IMR-90 (cell line): ENCODE results near the gene MKX. TPM values are rescaled to one million over a fixed set of nuclear protein-coding genes. Genes with fewer than 3 reads are reported as not detected.

Source experiments
- ATAC-seq: fragments of 200-7000 bp; cut with Tn5 transposase; 2 replicates; pipeline ENCODE4 v1.9.1; 2020; ENCODE audit warnings: low read depth, mild to moderate bottlenecking, moderate library complexity
- BruUV-seq: library from RNA; stranded (reverse); fragments of 400-500 nt; replicated peaks from 2 replicates; lab custom pipeline; 2021; lab: Mats Ljungman, UMichigan
- CTCF ChIA-PET: fragments of 300-600 bp; formaldehyde crosslinking; extraction: SDS; loops from one replicate; lab custom pipeline; 2021; ENCODE audit warnings: antibody characterized with exemption; lab: Yijun Ruan, JAX
- POLR2A ChIA-PET: fragments of 300-600 bp; sonication (Branson Sonifier 250); formaldehyde crosslinking; loops from one replicate; lab custom pipeline; 2022; ENCODE audit warnings: antibody characterized with exemption; ENCODE audit not compliant: unreplicated experiment; lab: Charles Lee
- DNase-seq: peaks from one replicate; pipeline ENCODE4 v3.0.0; 2013
- H2AFZ ChIP-seq: replicated peaks from 2 replicates; pipeline ENCODE3; 2013; ENCODE audit warnings: low read length, mild to moderate bottlenecking; ENCODE audit not compliant: poor library complexity
- H2AK5ac ChIP-seq: 2 replicates; pipeline ENCODE4 v1.6.1; 2013; ENCODE audit warnings: low read depth, low read length, inconsistent platforms
- H2AK9ac ChIP-seq: replicated peaks from 2 replicates; pipeline ENCODE3; 2013; ENCODE audit warnings: mild to moderate bottlenecking, low read depth, low read length, moderate library complexity; ENCODE audit not compliant: poor library complexity
- H2BK120ac ChIP-seq: 2 replicates; pipeline ENCODE4 v1.6.1; 2013; ENCODE audit warnings: low read depth, low read length, inconsistent platforms
- H2BK15ac ChIP-seq: 3 replicates; pipeline ENCODE4 v1.6.1; 2013; ENCODE audit warnings: low read depth, low read length, inconsistent platforms
- H2BK20ac ChIP-seq: 2 replicates; pipeline ENCODE4 v1.6.1; 2013; ENCODE audit warnings: low read depth, mild to moderate bottlenecking, inconsistent platforms, low read length, moderate library complexity
- H2BK5ac ChIP-seq: 2 replicates; pipeline ENCODE4 v1.6.1; 2013; ENCODE audit warnings: mild to moderate bottlenecking, low read depth, low read length, inconsistent platforms; ENCODE audit not compliant: poor library complexity, severe bottlenecking
- H3K14ac ChIP-seq: replicated peaks from 2 replicates; pipeline ENCODE4 v1.6.1; 2013; ENCODE audit warnings: low read depth, low read length, inconsistent platforms
- H3K18ac ChIP-seq: 2 replicates; pipeline ENCODE4 v1.6.1; 2013; ENCODE audit warnings: low read depth, low read length, control low read depth
- H3K23ac ChIP-seq: 2 replicates; pipeline ENCODE4 v1.6.1; 2013; ENCODE audit warnings: low read depth, low read length, inconsistent platforms
- H3K27ac ChIP-seq: 2 replicates; pipeline ENCODE4 v1.5.1; 2013; ENCODE audit warnings: mild to moderate bottlenecking, control low read depth, low read length; ENCODE audit not compliant: insufficient read depth
- H3K27me3 ChIP-seq: 2 replicates; pipeline ENCODE4 v1.6.1; 2013; ENCODE audit warnings: low read length; ENCODE audit not compliant: control insufficient read depth, insufficient read depth
- H3K36me3 ChIP-seq: 2 replicates; pipeline ENCODE4 v1.6.1; 2013; ENCODE audit warnings: low read length, mixed read lengths; ENCODE audit not compliant: control insufficient read depth, insufficient read depth
- H3K4ac ChIP-seq: 2 replicates; pipeline ENCODE4 v1.6.1; 2013; ENCODE audit warnings: low read depth, low read length, inconsistent platforms
- H3K4me1 ChIP-seq: 2 replicates; pipeline ENCODE4 v1.6.1; 2013; ENCODE audit warnings: low read length, mixed read lengths; ENCODE audit not compliant: control insufficient read depth, insufficient read depth
- H3K4me2 ChIP-seq: 2 replicates; pipeline ENCODE4 v1.6.1; 2013; ENCODE audit warnings: low read depth, mild to moderate bottlenecking, control low read depth, low read length, moderate library complexity
- H3K4me3 ChIP-seq: 2 replicates; pipeline ENCODE4 v1.5.1; 2013; ENCODE audit warnings: low read depth, mild to moderate bottlenecking, control low read depth, low read length, moderate library complexity; ENCODE audit not compliant: insufficient read depth
- H3K56ac ChIP-seq: 2 replicates; pipeline ENCODE4 v1.6.1; 2013; ENCODE audit warnings: low read length, inconsistent platforms; ENCODE audit not compliant: insufficient read depth; ENCODE audit errors: extremely low read depth
- H3K79me1 ChIP-seq, 2 experiments: 2 replicates each; pipeline ENCODE4 v1.6.1; 2013; ENCODE audit warnings: low read length in 2 of 2, inconsistent platforms in 1 of 2, low read depth in 1 of 2
- H3K9ac ChIP-seq: 2 replicates; pipeline ENCODE4 v1.6.1; 2013; ENCODE audit warnings: low read depth, low read length, control low read depth
- H3K9me1 ChIP-seq: 2 replicates; pipeline ENCODE4 v1.6.1; 2013; ENCODE audit warnings: low read length, inconsistent platforms; ENCODE audit not compliant: insufficient read depth
- H3K9me3 ChIP-seq: 2 replicates; pipeline ENCODE4 v1.6.1; 2013; ENCODE audit warnings: low read length; ENCODE audit not compliant: control insufficient read depth, insufficient read depth
- H4K20me1 ChIP-seq: 2 replicates; pipeline ENCODE4 v1.6.1; 2013; ENCODE audit warnings: low read length, inconsistent platforms; ENCODE audit not compliant: insufficient read depth
- H4K5ac ChIP-seq: 2 replicates; pipeline ENCODE4 v1.6.1; 2013; ENCODE audit warnings: mild to moderate bottlenecking, low read depth, low read length, control low read depth
- H4K8ac ChIP-seq, 2 experiments: 2 replicates each; pipeline ENCODE4 v1.6.1; 2013; ENCODE audit warnings: low read depth in 2 of 2, low read length in 2 of 2, control low read depth in 1 of 2, inconsistent platforms in 1 of 2
- H4K91ac ChIP-seq: 2 replicates; pipeline ENCODE4 v1.6.1; 2013; ENCODE audit warnings: low read depth, low read length, inconsistent platforms; ENCODE audit not compliant: insufficient read depth
- BHLHE40 ChIP-seq: fragments of 150-350 bp; IDR thresholded peaks from 2 replicates; pipeline ENCODE4 v1.6.1; 2016; ENCODE audit warnings: mild to moderate bottlenecking, low read depth, low read length
- CEBPB ChIP-seq: IDR thresholded peaks from 2 replicates; pipeline ENCODE4 v1.6.1; 2012; ENCODE audit warnings: low read depth, low read length, improper control_type of control experiment
- CHD1 ChIP-seq: IDR thresholded peaks from 2 replicates; pipeline ENCODE4 v1.6.1; 2012; ENCODE audit warnings: low read depth, low read length, improper control_type of control experiment
- NFE2L2 ChIP-seq: fragments of 150-350 bp; IDR thresholded peaks from 2 replicates; pipeline ENCODE4 v1.6.1; 2016; ENCODE audit warnings: low read depth, mild to moderate bottlenecking, low read length
- POLR2A ChIP-seq: IDR thresholded peaks from 2 replicates; pipeline ENCODE4 v1.6.1; 2012; ENCODE audit warnings: mild to moderate bottlenecking, low read depth, low read length
- RCOR1 ChIP-seq: IDR thresholded peaks from 2 replicates; pipeline ENCODE4 v1.6.1; 2012; ENCODE audit warnings: mild to moderate bottlenecking, low read length, improper control_type of control experiment; ENCODE audit not compliant: insufficient replicate concordance
- SMC3 ChIP-seq: fragments of 150-350 bp; IDR thresholded peaks from 2 replicates; pipeline ENCODE4 v1.6.1; 2016; ENCODE audit warnings: low read depth, mild to moderate bottlenecking, antibody characterized with exemption, low read length, moderate library complexity
- WGBS, 2 experiments: methylation state at CpG; one replicate each; pipeline versions ENCODE4 v1.1.5 to v1.1.7; 2013; ENCODE audit warnings: missing lambda C conversion rate in 2 of 2; ENCODE audit not compliant: insufficient read length in 1 of 2; ENCODE audit errors: extremely low coverage in 2 of 2; 5-methylcytosine and 5-hydroxymethylcytosine counted together
- dilution Hi-C: fragments of 300-500 bp; cut with HindIII; formaldehyde crosslinking; loops from one replicate; pipeline ENCODE4 v1.14.3; 2018; ENCODE audit warnings: low sequenced_read_pairs; ENCODE audit not compliant: unreplicated experiment
- in situ Hi-C: fragments of 300-500 bp; cut with MboI; formaldehyde crosslinking; loops from 3 replicates; pipeline ENCODE4 v1.14.3; 2019; ENCODE audit warnings: low sequenced_read_pairs, inconsistent platforms, mixed read lengths
- intact Hi-C: fragments of 100-400 bp; cut with micrococcal nuclease; formaldehyde crosslinking; loops from 2 replicates; pipeline ENCODE4 v1.10.0; 2022
- polyA plus RNA-seq, 3 experiments: library from polyadenylated mRNA; depleted of rRNA; stranded (reverse); fragments of >200 nt; gene quantifications; 2 replicates each; pipeline ENCODE4 v1.2.3, GENCODE V29; 2012; ENCODE audit warnings: low replicate concordance in 1 of 3
- total RNA-seq: library from RNA; depleted of rRNA; stranded (reverse); fragments of >200 nt; gene quantifications from 2 replicates; pipeline ENCODE4 v1.2.3, GENCODE V29; 2012
- TF ChIP-seq, protein P1 (sequence below): conservative IDR thresholded peaks from 2 replicates; pipeline ENCODE4 v1.5.1; 2012; ENCODE audit warnings: mild to moderate bottlenecking, low read depth, low read length, improper control_type of control experiment

Gene MKX
- total and polyA plus RNA-seq, 2 of the 4 experiments (the other 2 are of a cell fraction) = 0.10 to 0.36 TPM

DNA sequence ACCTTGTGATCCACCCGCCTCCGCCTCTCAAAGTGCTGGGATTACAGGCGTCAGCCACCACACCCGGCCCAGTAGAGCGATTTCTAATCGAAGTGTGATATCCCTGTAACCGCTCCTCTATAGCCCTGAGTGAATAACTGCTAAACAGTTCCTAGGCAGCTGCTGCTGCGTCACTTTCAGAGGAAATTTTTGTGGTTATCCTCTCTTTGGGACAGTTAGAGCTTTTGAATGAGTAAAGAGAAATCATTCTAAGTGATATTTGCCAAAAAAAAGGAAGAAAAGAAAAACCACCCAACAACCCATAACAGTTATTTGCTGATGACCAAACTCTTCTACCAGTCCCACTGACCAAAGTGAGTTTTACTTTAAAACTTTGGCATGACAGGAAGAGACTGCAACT is 59.9 kb downstream of the MKX start:
- Histone ChIP-seq H2BK20ac (no peak overlapping the region), H2BK15ac (no peak overlapping the region), H4K5ac (no peak overlapping the region), H3K9ac (no peak overlapping the region), H3K79me1 (no peaks in the 10 kb centered on the region), H2BK5ac (no peak overlapping the region), H2AK9ac (no peak overlapping the region), H3K27ac (no peak overlapping the region), H3K4me1 (peaks cover 3% of the 10 kb centered on the region), H4K8ac (no peak overlapping the region), H2BK120ac (no peak overlapping the region), H2AFZ (no peak overlapping the region), H2AK5ac (no peak overlapping the region), H3K14ac (no peak overlapping the region), H3K4ac (no peak overlapping the region), H3K9me1 (no peaks in the 10 kb centered on the region; the same call in 1 of the 2 replicates), H4K91ac (no peak overlapping the region), H3K56ac (no peak overlapping the region), H3K23ac (no peak overlapping the region), H3K27me3 (no peaks in the 10 kb centered on the region), H3K4me2 (no peak overlapping the region), H3K9me3 (no peaks in the 10 kb centered on the region), H4K20me1 (no peaks in the 10 kb centered on the region), H3K36me3 (no peaks in the 10 kb centered on the region), H3K4me3 (no peak overlapping the region), H3K18ac (no peak overlapping the region)
- intact Hi-C loops = no loop called here
- TF ChIP-seq CHD1 (no peak), POLR2A (no peak), CEBPB (no peak), SMC3 (no peak), RCOR1 (no peak), BHLHE40 (no peak), NFE2L2 (no peak)
- TF ChIP-seq, protein P1, sequence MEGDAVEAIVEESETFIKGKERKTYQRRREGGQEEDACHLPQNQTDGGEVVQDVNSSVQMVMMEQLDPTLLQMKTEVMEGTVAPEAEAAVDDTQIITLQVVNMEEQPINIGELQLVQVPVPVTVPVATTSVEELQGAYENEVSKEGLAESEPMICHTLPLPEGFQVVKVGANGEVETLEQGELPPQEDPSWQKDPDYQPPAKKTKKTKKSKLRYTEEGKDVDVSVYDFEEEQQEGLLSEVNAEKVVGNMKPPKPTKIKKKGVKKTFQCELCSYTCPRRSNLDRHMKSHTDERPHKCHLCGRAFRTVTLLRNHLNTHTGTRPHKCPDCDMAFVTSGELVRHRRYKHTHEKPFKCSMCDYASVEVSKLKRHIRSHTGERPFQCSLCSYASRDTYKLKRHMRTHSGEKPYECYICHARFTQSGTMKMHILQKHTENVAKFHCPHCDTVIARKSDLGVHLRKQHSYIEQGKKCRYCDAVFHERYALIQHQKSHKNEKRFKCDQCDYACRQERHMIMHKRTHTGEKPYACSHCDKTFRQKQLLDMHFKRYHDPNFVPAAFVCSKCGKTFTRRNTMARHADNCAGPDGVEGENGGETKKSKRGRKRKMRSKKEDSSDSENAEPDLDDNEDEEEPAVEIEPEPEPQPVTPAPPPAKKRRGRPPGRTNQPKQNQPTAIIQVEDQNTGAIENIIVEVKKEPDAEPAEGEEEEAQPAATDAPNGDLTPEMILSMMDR = no peak
- dilution Hi-C loops = no loop called here
- in situ Hi-C loops = no loop called here
- CTCF ChIA-PET = interaction anchor here (0.6 kb wide), 1 partner anchor 56 kb away, joined by 3 read pairs; no protein-coding TSS in a partner anchor
- POLR2A ChIA-PET = no interaction called here
- ATAC-seq (no peak), DNase-seq (no peak)
- no TSS peak for BruUV-seq
- WGBS, 2 experiments = 90% methylated on average over 2 of the region's 8 CpGs; no CpG with 5 or more reads in 1 of the 2 experiments
